Esophagus (tissue), 2 donors: ENCODE measurements around the gene LCNL1. TPM values are rescaled to one million over a fixed set of nuclear protein-coding genes. Genes with fewer than 3 reads are reported as not detected.

ENCODE experiments used
- H3K27ac ChIP-seq, 2 donors: one replicate each; pipeline ENCODE4 v1.5.1; 2013; ENCODE audit warnings: low read depth in 2 of 2, mild to moderate bottlenecking in 2 of 2, inconsistent platforms in 1 of 2, low read length in 1 of 2, moderate library complexity in 1 of 2
- H3K27me3 ChIP-seq, 2 donors: one replicate each; pipeline ENCODE4 v1.6.1; 2013; ENCODE audit warnings: low read length in 2 of 2, control low read depth in 1 of 2, mild to moderate bottlenecking in 1 of 2; ENCODE audit not compliant: insufficient read depth in 2 of 2, control insufficient read depth in 1 of 2
- H3K36me3 ChIP-seq, 2 donors: one replicate each; pipeline ENCODE4 v1.6.1; 2013; ENCODE audit warnings: low read length in 1 of 2; ENCODE audit not compliant: control insufficient read depth in 2 of 2, insufficient read depth in 2 of 2
- H3K4me1 ChIP-seq, 2 donors: one replicate each; pipeline ENCODE4 v1.6.1; 2013; ENCODE audit warnings: low read length in 1 of 2; ENCODE audit not compliant: control insufficient read depth in 2 of 2, insufficient read depth in 2 of 2
- H3K4me3 ChIP-seq, 2 donors: one replicate each; pipeline ENCODE4 v1.5.1; 2013; ENCODE audit warnings: low read length in 2 of 2, mild to moderate bottlenecking in 2 of 2, low read depth in 1 of 2, moderate library complexity in 1 of 2
- H3K9me3 ChIP-seq, 2 donors: one replicate each; pipeline ENCODE4 v1.6.1; 2013; ENCODE audit warnings: mild to moderate bottlenecking in 2 of 2, low read depth in 1 of 2, low read length in 1 of 2, moderate library complexity in 1 of 2; ENCODE audit not compliant: control insufficient read depth in 2 of 2, insufficient read depth in 1 of 2
- WGBS, 2 donors: extraction: QIAGEN DNeasy Blood & Tissue Kit; methylation state at CpG; one replicate each; pipeline ENCODE4 v1.1.7; 2013; 5-methylcytosine and 5-hydroxymethylcytosine counted together
- polyA plus RNA-seq, 2 donors: library from polyadenylated mRNA; stranded (reverse); fragments of 200-250 nt; gene quantifications; one replicate each; pipeline ENCODE4 v1.2.3, GENCODE V29; 2013
- donor health status: healthy with polysubstance abuse.
- donor health status: Bipolar disorder and iron deficiency.

Gene LCNL1
- polyA plus RNA-seq, 2 donors: 0.20 to 0.55 TPM

GRCh38 chr9:137021979-137022661, 39.3 kb downstream of the LCNL1 start:
- peak overlapping the region in 1 of 2 donors; percentile 13 for H3K27ac ChIP-seq
- no peak overlapping the region for H3K4me3 ChIP-seq

GRCh38 chr9:137022662-137023008, 39.8 kb downstream of the LCNL1 start:
- peaks cover 0 to 9% of the 10 kb centered on the region in 2 donors for H3K36me3 ChIP-seq
- H3K27me3 ChIP-seq: no peaks in the 10 kb centered on the region
- 84 to 91% methylated on average over 23 of the region's 23 CpGs for WGBS, 2 donors
- peaks cover 0 to 3% of the 10 kb centered on the region in 2 donors for H3K9me3 ChIP-seq
- no peak overlapping the region for H3K27ac ChIP-seq
- peaks cover 4 to 14% of the 10 kb centered on the region in 2 donors for H3K4me1 ChIP-seq
- no peak overlapping the region for H3K4me3 ChIP-seq

More at GRCh38 chr9:137021979-137022661, 39.3 kb downstream of the LCNL1 start:
- Histone ChIP-seq H3K27me3 (no peaks in the 10 kb centered on the region), H3K36me3 (peaks cover 0 to 14% of the 10 kb centered on the region in 2 donors), H3K9me3 (peaks cover 0 to 3% of the 10 kb centered on the region in 2 donors), H3K4me1 (peaks cover 0 to 11% of the 10 kb centered on the region in 2 donors)
- WGBS, 2 donors: 50 to 51% methylated on average over 30 of the region's 30 CpGs

GRCh38 chr9:137023157-137023556, 40.4 kb downstream of the LCNL1 start:
- H3K9me3 ChIP-seq: peaks cover 0 to 3% of the 10 kb centered on the region in 2 donors
- peaks cover 5 to 14% of the 10 kb centered on the region in 2 donors for H3K4me1 ChIP-seq
- H3K36me3 ChIP-seq: peaks cover 0 to 6% of the 10 kb centered on the region in 2 donors
- 78 to 83% methylated on average over 4 to 7 of the region's 7 CpGs for WGBS, 2 donors
- no peaks in the 10 kb centered on the region for H3K27me3 ChIP-seq
- no peak overlapping the region for H3K27ac ChIP-seq
- no peak overlapping the region for H3K4me3 ChIP-seq

GRCh38 chr9:137023583-137023991, 40.8 kb downstream of the LCNL1 start:
- Histone ChIP-seq H3K27me3 (no peaks in the 10 kb centered on the region), H3K36me3 (peaks cover 0 to 6% of the 10 kb centered on the region in 2 donors), H3K4me3 (no peak overlapping the region), H3K9me3 (peaks cover 0 to 3% of the 10 kb centered on the region in 2 donors), H3K27ac (no peak overlapping the region), H3K4me1 (peaks cover 7 to 14% of the 10 kb centered on the region in 2 donors)
- WGBS, 2 donors: 84 to 86% methylated on average over 15 of the region's 15 CpGs

GRCh38 chr9:137025517-137025966, 42.7 kb downstream of the LCNL1 start:
- Histone ChIP-seq H3K4me3 (no peak overlapping the region), H3K27ac (no peak overlapping the region)
- WGBS, 2 donors: 43 to 53% methylated on average over 20 to 21 of the region's 21 CpGs

GRCh38 chr9:137026384-137026783, 43.6 kb downstream of the LCNL1 start:
- H3K4me3 ChIP-seq: no peak overlapping the region
- peaks cover 8 to 20% of the 10 kb centered on the region in 2 donors for H3K4me1 ChIP-seq
- H3K27ac ChIP-seq: no peak overlapping the region
- H3K36me3 ChIP-seq: peaks cover 0 to 3% of the 10 kb centered on the region in 2 donors
- H3K9me3 ChIP-seq: peaks cover 0 to 3% of the 10 kb centered on the region in 2 donors
- no peaks in the 10 kb centered on the region for H3K27me3 ChIP-seq
- 71 to 81% methylated on average over 2 of the region's 2 CpGs for WGBS, 2 donors

More at GRCh38 chr9:137025517-137025966, 42.7 kb downstream of the LCNL1 start:
- Histone ChIP-seq H3K36me3 (peaks cover 0 to 3% of the 10 kb centered on the region in 2 donors), H3K9me3 (peaks cover 0 to 3% of the 10 kb centered on the region in 2 donors), H3K27me3 (no peaks in the 10 kb centered on the region), H3K4me1 (peaks cover 8 to 20% of the 10 kb centered on the region in 2 donors)

GRCh38 chr9:137026828-137027227, 44.0 kb downstream of the LCNL1 start:
- peaks cover 0 to 3% of the 10 kb centered on the region in 2 donors for H3K36me3 ChIP-seq
- no peak overlapping the region for H3K4me3 ChIP-seq
- H3K27ac ChIP-seq: no peak overlapping the region
- H3K9me3 ChIP-seq: peaks cover 0 to 2% of the 10 kb centered on the region in 2 donors
- WGBS, 2 donors: 53 to 54% methylated on average over 4 of the region's 4 CpGs
- H3K4me1 ChIP-seq: peaks cover 8 to 20% of the 10 kb centered on the region in 2 donors
- H3K27me3 ChIP-seq: no peaks in the 10 kb centered on the region

- peaks cover 0 to 3% of the 10 kb centered on the region in 2 donors for H3K36me3 ChIP-seq
- H3K4me1 ChIP-seq: peaks cover 8 to 20% of the 10 kb centered on the region in 2 donors
- no peaks in the 10 kb centered on the region for H3K27me3 ChIP-seq
- H3K4me3 ChIP-seq: peak within 1 kb of the TSS; percentile 49 to 58
- 4% methylated on average over 56 to 95 of the region's 95 CpGs for WGBS, 2 donors
- H3K27ac ChIP-seq: peak within 1 kb of the TSS in 1 of 2 donors; percentile 66
- no peaks in the 10 kb centered on the region for H3K9me3 ChIP-seq
These were observed 44.8 kb downstream of the LCNL1 start, which contains the start of gene ABCA2 for GRCh38 chr9:137027369-137028262. Gene ABCA2 (minus strand): TSS chr9:137028237. CDS start chr9:137028140, 97 bp downstream.

- Histone ChIP-seq H3K36me3 (peaks cover 0 to 3% of the 10 kb centered on the region in 2 donors), H3K9me3 (no peaks in the 10 kb centered on the region), H3K27me3 (no peaks in the 10 kb centered on the region), H3K4me1 (peaks cover 8 to 20% of the 10 kb centered on the region in 2 donors), H3K27ac (peak overlapping the region in 1 of 2 donors; percentile 66), H3K4me3 (peak overlapping the region; percentile 38 to 58)
- 0 to 1% methylated on average over 69 to 98 of the region's 98 CpGs for WGBS, 2 donors
These were observed 45.7 kb downstream of the LCNL1 start for GRCh38 chr9:137028263-137029057.
